WTC11 (cell line): ENCODE measurements around the gene ZBTB43.

ENCODE experiments used
- ARID4B ChIP-seq: sonication (generic); formaldehyde crosslinking; IDR thresholded peaks from 2 replicates; pipeline ENCODE4 v1.8.0; 2023; ENCODE audit warnings: missing genetic modification reagents, mild to moderate bottlenecking, borderline replicate concordance
- SMAD3 ChIP-seq: sonication (generic); formaldehyde crosslinking; IDR thresholded peaks from 2 replicates; pipeline ENCODE4 v1.8.0; 2022; ENCODE audit warnings: missing genetic modification reagents, mild to moderate bottlenecking, borderline replicate concordance
- SP1 ChIP-seq: sonication (generic); formaldehyde crosslinking; conservative IDR thresholded peaks from 2 replicates; pipeline ENCODE4 v1.8.1; 2022; ENCODE audit warnings: missing genetic modification reagents
- USF2 ChIP-seq: sonication (generic); formaldehyde crosslinking; IDR thresholded peaks from 2 replicates; pipeline ENCODE4 v1.8.1; 2023; ENCODE audit warnings: mild to moderate bottlenecking, missing genetic modification reagents, moderate library complexity

GRCh38 chr9:126836216-126836615 lies 31.4 kb downstream of the ZBTB43 start:
- no peak for TF ChIP-seq SMAD3 (CRISPR knock-in tag)
- no peak for TF ChIP-seq SP1 (CRISPR knock-in tag)
- TF ChIP-seq ARID4B (CRISPR knock-in tag): no peak
- no peak for TF ChIP-seq USF2 (CRISPR knock-in tag)
